Lower leg skin (tissue), 3 donors: Measurements from ENCODE around the gene RCOR2.

ENCODE experiments used
- POLR2A ChIP-seq, 2 donors: fragments of 450-650 bp; IDR thresholded peaks; one replicate each; pipeline ENCODE4 v1.6.1; 2016 to 2017; ENCODE audit warnings: antibody characterized with exemption in 2 of 2, mild to moderate bottlenecking in 1 of 2, moderate library complexity in 1 of 2
- TF ChIP-seq, protein P1 (sequence below), 3 donors: fragments of 450-650 bp; IDR thresholded peaks; one replicate each; pipeline ENCODE4 v1.5.1; 2016; ENCODE audit warnings: antibody characterized with exemption in 3 of 3, mild to moderate bottlenecking in 3 of 3, moderate library complexity in 2 of 3

DNA sequence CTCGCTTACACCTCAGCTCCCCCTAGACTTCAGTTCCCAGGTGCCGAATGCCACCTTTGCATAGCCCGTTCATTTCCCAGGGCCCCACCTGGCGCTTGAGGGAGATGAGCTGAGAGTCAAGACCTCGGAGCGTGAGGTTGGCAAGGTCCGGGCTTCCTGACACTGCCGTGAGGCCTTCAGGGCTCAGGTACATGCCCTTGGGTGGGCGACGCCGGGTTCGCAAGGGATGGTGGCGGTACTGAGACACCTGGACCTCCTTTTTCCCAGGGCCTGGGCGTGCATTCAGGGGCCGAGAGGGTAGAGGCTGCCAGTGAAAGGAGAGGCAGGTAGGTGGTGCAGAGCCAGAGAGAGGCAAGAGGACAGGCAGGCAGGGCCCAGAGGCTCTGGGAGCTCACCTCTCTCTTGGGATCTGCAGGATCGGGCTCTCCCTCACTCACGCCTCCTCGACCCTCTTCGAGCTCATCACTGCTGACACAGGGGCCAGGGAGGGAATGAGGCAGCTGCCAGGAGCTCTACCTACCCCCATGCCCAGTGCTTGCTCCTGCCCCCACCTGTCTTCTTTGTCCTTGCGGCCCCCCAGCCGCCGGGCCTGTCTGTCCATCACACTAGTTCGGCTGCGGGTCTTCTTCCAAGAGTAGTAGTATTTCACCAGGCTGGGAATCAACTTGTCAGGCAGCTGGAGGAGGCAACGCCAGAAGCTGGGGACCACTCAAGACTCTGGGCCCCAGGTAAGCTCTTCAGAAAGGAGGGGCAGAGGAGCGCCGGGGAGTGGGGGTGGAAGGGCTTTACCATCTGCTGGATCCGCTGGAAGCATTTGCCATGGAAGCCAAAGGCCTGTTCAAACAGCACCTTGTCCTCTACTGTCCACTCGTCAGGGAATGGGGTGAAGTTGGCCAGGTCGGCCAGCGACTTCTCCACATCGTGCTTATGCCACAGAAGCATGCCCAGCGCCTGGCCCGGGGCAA, 2.8 kb downstream of the RCOR2 start:
- TF ChIP-seq, protein P1, sequence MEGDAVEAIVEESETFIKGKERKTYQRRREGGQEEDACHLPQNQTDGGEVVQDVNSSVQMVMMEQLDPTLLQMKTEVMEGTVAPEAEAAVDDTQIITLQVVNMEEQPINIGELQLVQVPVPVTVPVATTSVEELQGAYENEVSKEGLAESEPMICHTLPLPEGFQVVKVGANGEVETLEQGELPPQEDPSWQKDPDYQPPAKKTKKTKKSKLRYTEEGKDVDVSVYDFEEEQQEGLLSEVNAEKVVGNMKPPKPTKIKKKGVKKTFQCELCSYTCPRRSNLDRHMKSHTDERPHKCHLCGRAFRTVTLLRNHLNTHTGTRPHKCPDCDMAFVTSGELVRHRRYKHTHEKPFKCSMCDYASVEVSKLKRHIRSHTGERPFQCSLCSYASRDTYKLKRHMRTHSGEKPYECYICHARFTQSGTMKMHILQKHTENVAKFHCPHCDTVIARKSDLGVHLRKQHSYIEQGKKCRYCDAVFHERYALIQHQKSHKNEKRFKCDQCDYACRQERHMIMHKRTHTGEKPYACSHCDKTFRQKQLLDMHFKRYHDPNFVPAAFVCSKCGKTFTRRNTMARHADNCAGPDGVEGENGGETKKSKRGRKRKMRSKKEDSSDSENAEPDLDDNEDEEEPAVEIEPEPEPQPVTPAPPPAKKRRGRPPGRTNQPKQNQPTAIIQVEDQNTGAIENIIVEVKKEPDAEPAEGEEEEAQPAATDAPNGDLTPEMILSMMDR (IDR thresholded peaks at IDR 0.05): no peak
- no peak for TF ChIP-seq POLR2A (IDR thresholded peaks at IDR 0.05)
